ENCODE data around the gene CLSTN2.

Gene CLSTN2

DNA sequence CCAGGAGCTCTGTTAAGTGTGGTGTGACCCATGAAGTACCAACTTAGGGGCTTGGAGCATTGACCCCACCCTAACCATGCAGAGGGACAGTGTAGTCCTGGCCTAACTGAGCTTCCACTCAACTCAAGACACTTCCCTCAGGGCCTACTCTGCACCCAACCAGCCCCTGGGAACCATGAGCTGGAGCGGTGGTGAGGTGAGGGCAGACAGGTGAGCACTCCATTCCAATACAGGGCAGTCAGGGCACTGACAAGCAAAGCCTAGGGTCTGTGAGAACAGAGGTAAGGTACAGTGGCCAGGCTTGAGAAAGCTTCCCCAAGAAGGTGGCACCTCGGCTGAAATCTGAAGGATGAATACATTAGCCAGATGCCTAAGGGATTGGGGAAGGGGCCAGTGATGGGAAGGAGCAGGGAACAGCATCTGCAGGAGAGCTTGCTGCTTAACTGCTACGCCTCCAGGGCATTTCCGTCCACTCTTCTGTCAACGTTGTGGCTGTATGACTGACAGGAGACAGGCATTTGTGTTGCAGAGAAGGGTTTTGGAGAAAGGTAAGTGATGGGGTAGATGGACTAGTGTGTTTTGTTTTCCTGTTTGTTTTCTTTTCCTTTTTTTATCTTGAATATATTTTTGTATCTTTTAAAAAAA, 499.4 kb downstream of the CLSTN2 start:
- no peak for DNase-seq

GRCh38 chr3:140436421-140436820, 501.4 kb downstream of the CLSTN2 start:
- no peak for DNase-seq

DNA sequence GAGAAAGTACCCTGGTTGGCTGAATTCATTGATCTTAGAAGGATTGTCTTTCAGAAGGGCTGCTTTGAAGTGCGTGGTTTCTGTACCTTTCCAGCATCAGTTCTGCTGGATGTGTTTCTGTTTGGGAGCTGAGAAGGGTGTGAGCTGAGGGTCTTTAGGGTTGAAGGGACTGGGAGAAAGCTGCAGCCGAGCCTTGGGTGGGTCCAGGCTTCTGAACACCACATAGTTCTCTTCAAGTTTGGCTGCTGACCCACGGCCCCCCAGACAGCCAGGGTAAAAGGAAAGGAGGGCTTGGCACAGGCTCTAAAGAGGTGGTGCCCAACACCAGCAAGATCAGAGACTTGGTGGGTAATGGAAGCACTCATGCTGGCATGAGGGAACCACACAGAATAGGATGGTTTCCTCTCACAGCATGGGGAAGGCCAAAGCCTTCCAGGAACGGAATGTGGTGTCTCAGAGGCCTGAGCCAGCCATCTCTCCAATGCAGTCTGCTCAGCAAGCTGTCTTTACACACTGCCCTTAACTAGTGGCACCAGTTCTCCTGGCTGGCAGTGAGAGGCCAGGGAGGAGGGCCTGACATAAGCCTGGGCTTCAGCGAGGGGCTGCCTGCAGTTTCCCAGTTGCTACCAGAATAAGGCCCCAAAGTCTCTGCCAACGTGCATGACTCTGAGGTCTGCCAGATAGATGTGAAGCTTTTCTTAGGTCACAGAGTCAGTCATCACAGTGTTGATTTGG, 503.9 kb downstream of the CLSTN2 start:
- no peak for DNase-seq

- no peak for DNase-seq
Measured at GRCh38 chr3:140439527-140439926, 504.5 kb downstream of the CLSTN2 start.

- no peak for DNase-seq
Measured at GRCh38 chr3:140440446-140440845, 505.5 kb downstream of the CLSTN2 start.

- DNase-seq: no peak
Measured at GRCh38 chr3:140441006-140441405, 506.0 kb downstream of the CLSTN2 start.

- no peak for DNase-seq
Measured at GRCh38 chr3:140442621-140443020, 507.6 kb downstream of the CLSTN2 start.

DNA sequence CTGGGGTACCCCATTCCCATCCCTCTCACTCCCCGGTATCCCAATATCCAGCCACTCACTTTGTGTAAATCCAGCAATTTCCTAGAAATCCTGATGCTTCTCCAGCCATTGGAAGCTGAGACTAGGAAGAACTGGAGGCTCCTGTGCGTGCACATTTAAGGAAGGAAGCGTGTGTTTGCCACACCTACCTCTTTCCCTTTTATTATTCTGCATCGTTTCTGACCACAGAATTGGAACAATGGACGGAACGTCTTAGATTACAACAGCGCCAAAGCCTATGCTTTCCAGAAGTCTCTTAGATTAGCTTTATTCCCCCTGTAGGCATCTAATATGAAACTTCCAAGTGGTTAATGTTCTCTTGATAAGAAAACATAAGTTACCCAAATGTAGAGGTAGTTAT, 508.1 kb downstream of the CLSTN2 start:
- DNase-seq: no peak

DNA sequence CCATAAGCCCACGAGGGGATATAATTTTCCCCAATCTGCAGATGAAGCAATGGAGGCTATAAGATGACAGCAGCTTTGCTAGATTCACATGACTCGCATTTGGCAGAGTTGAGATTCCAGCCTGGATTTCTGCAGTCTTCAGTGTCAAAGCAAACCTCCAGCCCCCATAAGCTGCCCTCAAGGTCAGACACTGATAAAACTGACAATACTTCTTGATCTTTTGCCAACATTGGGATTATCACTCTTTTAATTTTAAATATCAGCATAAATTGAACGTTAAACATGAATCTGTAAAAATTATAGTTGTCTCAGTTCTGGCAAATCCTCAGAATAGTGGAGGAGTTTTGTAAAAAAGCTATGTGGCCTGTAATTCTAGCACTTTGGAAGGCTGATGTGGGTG, 508.8 kb downstream of the CLSTN2 start:
- no peak for DNase-seq

- DNase-seq: no peak
Measured at GRCh38 chr3:140446734-140447133, 511.7 kb downstream of the CLSTN2 start.

DNA sequence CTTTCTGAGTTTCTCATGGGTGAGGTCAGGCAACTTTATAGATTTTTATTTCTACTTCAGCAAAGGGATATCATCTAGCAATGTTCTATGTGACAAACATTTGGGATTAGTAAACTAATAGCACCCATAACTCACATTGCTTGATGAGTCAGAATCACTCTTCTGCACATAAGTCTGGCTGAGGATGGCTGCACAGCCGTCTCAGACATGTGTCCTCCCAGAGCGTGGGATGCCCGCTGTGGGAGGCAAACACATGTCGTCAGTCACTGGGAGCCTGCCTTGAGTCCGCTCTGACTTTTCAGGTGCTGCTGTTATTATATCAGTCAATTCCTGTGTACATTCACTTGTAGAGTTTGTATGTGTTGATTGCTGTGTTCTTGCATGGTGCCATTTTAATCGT, 512.2 kb downstream of the CLSTN2 start:
- no peak for DNase-seq

GRCh38 chr3:140448001-140448400, 513.0 kb downstream of the CLSTN2 start:
- DNase-seq: no peak

- DNase-seq: no peak
Measured at GRCh38 chr3:140449413-140450256, 514.6 kb downstream of the CLSTN2 start.

- no peak for DNase-seq
Measured at GRCh38 chr3:140453750-140454149, 518.8 kb downstream of the CLSTN2 start.

DNA sequence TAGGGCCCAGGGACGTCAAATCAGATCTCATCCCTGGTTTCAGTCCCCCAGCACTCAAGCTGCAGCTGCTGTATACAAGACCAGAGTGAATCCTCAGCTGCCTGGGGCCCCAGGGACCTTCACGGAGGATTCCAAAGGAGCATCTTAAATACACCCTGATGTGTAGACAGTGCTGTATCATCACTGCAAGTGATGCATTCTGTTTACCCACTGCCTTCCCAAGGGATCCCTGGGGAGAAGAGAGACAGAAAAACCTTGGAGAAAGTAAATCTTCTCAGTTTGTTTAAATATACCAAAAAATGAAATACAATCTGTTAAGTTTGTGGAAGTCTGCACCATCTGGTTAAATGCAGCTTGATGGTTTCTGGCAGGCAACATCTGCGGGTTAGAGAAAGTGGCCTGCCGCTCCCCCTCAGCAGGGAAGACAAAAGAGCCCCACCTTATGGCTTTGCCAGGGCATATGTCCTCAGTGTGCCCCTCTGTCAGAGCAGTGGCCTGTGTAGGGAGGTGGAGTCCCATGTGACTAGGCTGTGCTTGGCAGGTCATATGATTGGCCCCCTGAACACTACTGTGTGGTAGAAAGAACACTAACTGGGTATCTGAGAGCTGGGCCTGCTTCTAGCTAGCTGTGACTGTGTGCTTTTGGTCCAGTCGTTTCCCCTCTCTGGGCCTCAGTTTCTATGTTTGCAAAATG, 520.7 kb downstream of the CLSTN2 start:
- peak; percentile 50 for DNase-seq

DNA sequence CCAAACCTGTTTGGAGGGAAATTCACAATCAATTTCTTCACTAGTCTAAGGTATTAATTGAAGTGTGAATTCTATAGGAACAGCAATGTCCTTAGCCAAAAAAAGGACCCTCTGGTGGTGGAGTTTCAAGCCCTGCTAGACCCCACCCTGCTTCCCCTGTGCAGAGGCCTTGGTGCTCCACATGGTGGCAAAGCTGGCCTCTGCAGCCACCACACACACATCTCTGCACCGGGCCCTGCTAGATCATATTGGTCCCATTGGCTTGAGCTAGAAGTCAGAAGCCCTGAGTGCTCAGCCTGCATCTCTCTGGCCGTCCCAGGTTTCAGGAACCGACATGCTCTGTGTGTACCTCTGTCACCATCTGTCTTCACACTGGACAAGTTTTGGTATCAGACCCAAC, 522.0 kb downstream of the CLSTN2 start:
- DNase-seq: no peak

- no peak for DNase-seq
Measured at GRCh38 chr3:140459462-140459861, 524.5 kb downstream of the CLSTN2 start.

GRCh38 chr3:140461250-140461649, 526.3 kb downstream of the CLSTN2 start:
- DNase-seq: no peak

DNA sequence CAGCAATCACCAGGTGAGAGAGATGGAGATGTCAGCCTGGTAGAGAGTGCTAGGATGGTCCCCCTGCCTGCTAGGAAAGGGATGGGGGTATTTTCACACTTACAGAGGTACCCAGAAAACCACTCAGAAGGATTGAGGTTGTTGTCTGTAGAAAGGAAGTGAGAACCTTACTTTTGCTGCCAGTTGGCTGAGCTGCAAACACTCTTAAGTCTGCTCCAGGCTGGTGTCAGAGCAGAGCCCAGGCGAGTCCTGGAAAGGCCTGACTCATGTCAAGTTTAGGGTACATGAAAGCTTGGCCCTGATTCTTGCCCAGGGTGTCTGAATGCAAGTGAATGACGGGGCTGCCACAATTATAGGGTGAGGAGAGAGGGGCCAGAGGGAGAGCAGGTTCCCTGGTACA, 528.4 kb downstream of the CLSTN2 start:
- DNase-seq: no peak

GRCh38 chr3:140465988-140466387, 531.0 kb downstream of the CLSTN2 start:
- no peak for DNase-seq

DNA sequence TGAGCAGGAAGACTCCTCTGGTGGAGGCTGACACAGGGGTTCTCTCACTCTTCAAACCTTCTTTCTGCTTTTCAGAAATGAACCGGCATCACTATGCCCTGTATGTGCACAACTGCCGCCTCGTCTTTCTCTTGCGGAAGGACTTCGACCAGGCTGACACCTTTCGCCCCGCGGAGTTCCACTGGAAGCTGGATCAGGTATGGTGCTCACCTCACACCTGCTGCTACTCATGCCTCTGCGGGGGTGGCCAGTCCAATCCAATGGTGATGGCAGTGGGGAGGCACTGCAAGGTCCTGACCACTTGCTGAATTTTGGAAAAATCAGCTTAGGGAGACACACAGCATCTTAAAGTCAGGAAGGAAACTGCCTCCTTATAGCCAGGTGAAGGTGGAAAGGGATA, 531.5 kb downstream of the CLSTN2 start:
- peak; percentile 3 for DNase-seq

DNA sequence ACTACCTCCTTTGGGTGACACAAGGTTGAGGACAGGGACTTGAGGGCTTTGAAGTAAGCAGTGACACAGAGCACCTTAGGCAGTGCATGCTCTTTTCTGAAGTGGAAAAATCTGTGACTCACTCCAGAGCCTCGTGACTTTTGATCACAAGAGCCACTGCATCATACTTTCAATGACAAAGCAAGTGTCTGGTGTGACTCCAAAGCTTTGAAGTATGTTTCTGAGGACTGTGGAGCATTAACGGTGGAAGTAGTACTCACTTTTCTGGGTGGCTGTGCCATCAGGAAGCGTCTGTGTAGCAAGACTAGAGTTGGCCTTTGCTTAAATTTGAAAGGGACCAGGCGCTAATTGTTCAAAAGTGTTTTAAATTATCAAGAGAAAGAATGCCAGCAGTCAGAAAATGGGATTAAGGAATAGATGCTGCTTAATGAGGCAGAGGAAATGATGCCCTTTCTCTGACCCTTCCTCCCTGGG, 532.2 kb downstream of the CLSTN2 start:
- DNase-seq: peak; percentile 70

DNA sequence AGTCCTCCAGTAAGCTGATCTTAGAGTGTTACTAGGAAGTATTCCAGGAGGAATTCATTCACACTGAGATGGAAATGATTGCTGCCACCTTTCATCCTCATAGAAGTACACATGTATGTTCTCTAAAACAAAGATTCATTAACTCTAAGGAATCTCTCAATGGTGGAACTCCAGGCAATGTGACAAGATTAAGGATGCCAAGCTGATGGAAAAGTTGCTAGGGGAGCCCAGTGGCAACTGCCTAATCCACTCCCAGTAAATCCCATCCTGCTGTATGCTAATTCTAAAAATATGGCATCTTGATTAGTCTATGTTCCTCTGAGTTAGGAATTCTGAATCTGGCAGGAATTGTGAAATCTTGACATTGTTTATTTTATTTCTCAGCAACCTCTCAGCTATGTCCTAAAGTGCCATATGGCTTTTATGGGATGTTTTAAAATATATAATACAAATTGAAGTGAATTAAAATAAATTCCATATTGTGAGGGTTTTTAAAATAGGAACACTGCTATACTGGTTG, 532.9 kb downstream of the CLSTN2 start:
- DNase-seq: peak; percentile 8
